Amniotic epithelial cell (primary cell): ENCODE measurements around the gene TSHZ2.
"Not testable (repeated sequence)": the region's sequence is repeated elsewhere in the genome, so short reads cannot be mapped to it uniquely, and the experiment has no call there.

Experiments
- DNase-seq: peaks from one replicate; pipeline ENCODE4 v3.0.0-alpha.2; 2010; ENCODE audit warnings: low read depth

The TSHZ2 gene

GRCh38 chr20:53342429-53342828 lies 370.3 kb downstream of the TSHZ2 start:
- DNase-seq, result no peak

- DNase-seq, result no peak
Observed at GRCh38 chr20:53343448-53343847, 371.3 kb downstream of the TSHZ2 start.

- DNase-seq, result no peak
Observed at GRCh38 chr20:53344891-53345290, 372.7 kb downstream of the TSHZ2 start.

- no peak for DNase-seq
Observed at GRCh38 chr20:53345536-53346334, 373.6 kb downstream of the TSHZ2 start.

- no peak for DNase-seq
Observed at GRCh38 chr20:53346335-53346648, 374.1 kb downstream of the TSHZ2 start.

- DNase-seq, result no peak
Observed at GRCh38 chr20:53349730-53350129, 377.6 kb downstream of the TSHZ2 start.

- no peak for DNase-seq
Observed at GRCh38 chr20:53352727-53353440, 380.7 kb downstream of the TSHZ2 start.

- DNase-seq, result no peak
Observed at GRCh38 chr20:53354314-53354713, 382.2 kb downstream of the TSHZ2 start.

GRCh38 chr20:53355790-53356189 lies 383.6 kb downstream of the TSHZ2 start:
- DNase-seq, result no peak

GRCh38 chr20:53359425-53359824 lies 387.3 kb downstream of the TSHZ2 start:
- no peak for DNase-seq

GRCh38 chr20:53360852-53361251 lies 388.7 kb downstream of the TSHZ2 start:
- DNase-seq, result no peak

GRCh38 chr20:53362736-53363135 lies 390.6 kb downstream of the TSHZ2 start:
- no peak for DNase-seq

- DNase-seq, result no peak
Observed at GRCh38 chr20:53364646-53365045, 392.5 kb downstream of the TSHZ2 start.

GRCh38 chr20:53365076-53365475 lies 392.9 kb downstream of the TSHZ2 start:
- DNase-seq, result no peak

GRCh38 chr20:53365539-53366075 lies 393.4 kb downstream of the TSHZ2 start:
- DNase-seq, result no peak

GRCh38 chr20:53366928-53367327 lies 394.8 kb downstream of the TSHZ2 start:
- not testable (repeated sequence) for DNase-seq

- no peak for DNase-seq
Observed at GRCh38 chr20:53369871-53370270, 397.7 kb downstream of the TSHZ2 start.

- no peak for DNase-seq
Observed at GRCh38 chr20:53370345-53370961, 398.3 kb downstream of the TSHZ2 start.

GRCh38 chr20:53371216-53371615 lies 399.1 kb downstream of the TSHZ2 start:
- DNase-seq, result no peak

GRCh38 chr20:53376021-53376420 lies 403.9 kb downstream of the TSHZ2 start:
- no peak for DNase-seq

GRCh38 chr20:53379014-53379832 lies 407.1 kb downstream of the TSHZ2 start:
- DNase-seq, result no peak

GRCh38 chr20:53379833-53380120 lies 407.6 kb downstream of the TSHZ2 start:
- DNase-seq, result no peak
